GM10266 (cell line): ENCODE measurements around the gene CTNNA3.
"Not testable (repeated sequence)": the region's sequence is repeated elsewhere in the genome, so short reads cannot be mapped to it uniquely, and the experiment has no call there.

ENCODE experiments used
- DNase-seq: peaks from one replicate; pipeline ENCODE4 v3.0.0; 2012; ENCODE audit errors: extremely low spot score
- CTCF ChIP-seq: IDR thresholded peaks from 2 replicates; pipeline ENCODE4 v1.5.1; 2012; ENCODE audit warnings: mild to moderate bottlenecking, low read depth; ENCODE audit not compliant: control insufficient read depth, insufficient read depth; ENCODE audit errors: missing control alignments

CTNNA3 gene

GRCh38 chr10:67696029-67696428, at the start of gene CTNNA3:
Gene CTNNA3 (minus strand): TSS chr10:67696195.
- peak; percentile 33 for DNase-seq
- no peak for TF ChIP-seq CTCF

GRCh38 chr10:67735430-67735829, 39.4 kb upstream of the CTNNA3 start:
- TF ChIP-seq CTCF, result no peak
- no peak for DNase-seq

- TF ChIP-seq CTCF, result no peak
- no peak for DNase-seq
Observed at GRCh38 chr10:67733511-67733910, 37.5 kb upstream of the CTNNA3 start.

GRCh38 chr10:67725567-67725966, 29.6 kb upstream of the CTNNA3 start:
- DNase-seq, result no peak
- no peak for TF ChIP-seq CTCF

- DNase-seq, result no peak
- TF ChIP-seq CTCF, result no peak
Observed at GRCh38 chr10:67723601-67724000, 27.6 kb upstream of the CTNNA3 start.

GRCh38 chr10:67722113-67722512, 26.1 kb upstream of the CTNNA3 start:
- no peak for TF ChIP-seq CTCF
- DNase-seq, result peak; percentile 13

GRCh38 chr10:67716455-67716854, 20.5 kb upstream of the CTNNA3 start:
- not testable (repeated sequence) for DNase-seq

GRCh38 chr10:67705921-67706320, 9.9 kb upstream of the CTNNA3 start:
- no peak for DNase-seq
- no peak for TF ChIP-seq CTCF

GRCh38 chr10:67699613-67700270, 3.7 kb upstream of the CTNNA3 start:
- DNase-seq, result not testable (repeated sequence)
